GM12892 (cell line): ENCODE measurements around the gene SORCS1.

Experiments
- POLR2A ChIP-seq: IDR thresholded peaks from 2 replicates; pipeline ENCODE4 v1.6.1; 2011; ENCODE audit warnings: low read depth, low read length, control low read depth
- TAF1 ChIP-seq: IDR thresholded peaks from 2 replicates; pipeline ENCODE4 v1.6.1; 2011; ENCODE audit warnings: low read depth, mild to moderate bottlenecking, control low read depth, low read length, borderline replicate concordance

- TF ChIP-seq TAF1 = no peak
- no peak for TF ChIP-seq POLR2A
These were observed 430.3 kb downstream of the SORCS1 start for GRCh38 chr10:106734220-106734619.
